Calu3 (cell line): ENCODE results near the gene TP53I13. TPM values are rescaled to one million over a fixed set of nuclear protein-coding genes. Genes with fewer than 3 reads are reported as not detected.

Experiments used
- BruUV-seq: library from RNA; stranded (reverse); fragments of 400-500 nt; replicated peaks from 2 replicates; lab custom pipeline; 2021; lab: Mats Ljungman, UMichigan
- CTCF ChIA-PET: fragments of 300-600 bp; sonication (Branson Sonifier 250); formaldehyde crosslinking; loops from one replicate; lab custom pipeline; 2022; ENCODE audit warnings: antibody characterized with exemption; lab: Charles Lee
- DNase-seq: peaks from one replicate; pipeline ENCODE4 v3.0.0; 2022
- H3K27ac Mint-ChIP-seq: one replicate; pipeline ENCODE4 v1.8.0; 2022; ENCODE audit warnings: mixed read lengths; ENCODE audit not compliant: unreplicated experiment
- H3K27me3 Mint-ChIP-seq: one replicate; pipeline ENCODE4 v1.8.0; 2022; ENCODE audit warnings: mixed read lengths; ENCODE audit not compliant: unreplicated experiment
- H3K36me3 Mint-ChIP-seq: one replicate; pipeline ENCODE4 v1.8.0; 2022; ENCODE audit warnings: mild to moderate bottlenecking, moderate library complexity, mixed read lengths; ENCODE audit not compliant: insufficient read depth, unreplicated experiment
- H3K4me1 Mint-ChIP-seq: one replicate; pipeline ENCODE4 v1.8.0; 2022; ENCODE audit warnings: mild to moderate bottlenecking, low read depth, mixed read lengths; ENCODE audit not compliant: unreplicated experiment
- H3K4me3 Mint-ChIP-seq: one replicate; pipeline ENCODE4 v1.8.0; 2022; ENCODE audit warnings: mild to moderate bottlenecking, low read depth, moderate library complexity, mixed read lengths; ENCODE audit not compliant: unreplicated experiment
- H3K9me3 Mint-ChIP-seq: one replicate; pipeline ENCODE4 v1.8.0; 2022; ENCODE audit warnings: low read depth, mixed read lengths; ENCODE audit not compliant: unreplicated experiment
- CTCF ChIP-seq: fragments of 200-600 bp; IDR thresholded peaks from one replicate; pipeline ENCODE4 v1.8.0; 2022; ENCODE audit warnings: antibody characterized with exemption; ENCODE audit not compliant: unreplicated experiment
- intact Hi-C: fragments of 100-400 bp; cut with micrococcal nuclease; formaldehyde crosslinking; loops from one replicate; pipeline ENCODE4 v1.10.0; 2022; ENCODE audit not compliant: unreplicated experiment
- total RNA-seq: library from RNA; stranded (reverse); gene quantifications from 2 replicates; pipeline ENCODE4 v1.2.3, GENCODE V29; 2022

Gene TP53I13
- total RNA-seq, 1 experiment from 2014 or later = 35.1 TPM

GRCh38 chr17:29593591-29594518 lies 25.4 kb downstream of the TP53I13 start:
- Mint-ChIP-seq H3K27ac (no peak overlapping the region), H3K4me3 (peak overlapping the region; percentile 79), H3K9me3 (no peaks in the 10 kb centered on the region), H3K27me3 (no peaks in the 10 kb centered on the region), H3K36me3 (peaks cover 49% of the 10 kb centered on the region), H3K4me1 (peaks cover 31% of the 10 kb centered on the region)
- CTCF ChIA-PET = interaction anchor here (0.6 to 3.4 kb wide), 6 partner anchors 13 to 535 kb away, joined by 3 to 36 read pairs (median 4); partner anchors contain the start of gene NUFIP2
- BruUV-seq = no TSS peak
- peak; percentile 17 for TF ChIP-seq CTCF
- DNase-seq = peak; percentile 51
- intact Hi-C loops = no loop called here

- Mint-ChIP-seq H3K36me3 (peaks cover 46% of the 10 kb centered on the region), H3K4me3 (peak overlapping the region; percentile 79), H3K27me3 (no peaks in the 10 kb centered on the region), H3K4me1 (peaks cover 31% of the 10 kb centered on the region), H3K9me3 (no peaks in the 10 kb centered on the region), H3K27ac (no peak overlapping the region)
- no peak for TF ChIP-seq CTCF
- BruUV-seq = no TSS peak
- CTCF ChIA-PET = interaction anchor here (0.6 to 1.2 kb wide), 3 partner anchors 21 to 534 kb away, joined by 3 to 5 read pairs (median 3); no protein-coding TSS in a partner anchor
- intact Hi-C loops = no loop called here
- no peak for DNase-seq
Measured at GRCh38 chr17:29594519-29595090, 26.1 kb downstream of the TP53I13 start.

GRCh38 chr17:29595107-29595942 lies 26.8 kb downstream of the TP53I13 start:
- Mint-ChIP-seq H3K27me3 (no peaks in the 10 kb centered on the region), H3K27ac (no peak overlapping the region), H3K9me3 (no peaks in the 10 kb centered on the region), H3K4me1 (peaks cover 25% of the 10 kb centered on the region), H3K36me3 (peaks cover 38% of the 10 kb centered on the region), H3K4me3 (peak overlapping the region; percentile 79)
- intact Hi-C loops = no loop called here
- CTCF ChIA-PET = interaction anchor here (1.2 kb wide), 1 partner anchor 20 kb away, joined by 3 read pairs; no protein-coding TSS in a partner anchor
- no peak for DNase-seq
- TF ChIP-seq CTCF = no peak
- no TSS peak for BruUV-seq
